ENCODE measurements around the gene FBXO10. TPM values are rescaled to one million over a fixed set of nuclear protein-coding genes. Genes with fewer than 3 reads are reported as not detected.

The FBXO10 gene
- total RNA-seq, 2 experiments from 2014 or later, result 0.81 to 2.3 TPM

- intact Hi-C loops (cut with DNase I, micrococcal nuclease), result loop anchor here in 1 of 2 experiments (5.0 kb wide), 1 partner anchor 50 kb away; no protein-coding TSS in a partner anchor
- Mint-ChIP-seq H3K9me3 (no peaks in the 10 kb centered on the region), H3K36me3 (ENCODE audit: low read depth) (no peaks in the 10 kb centered on the region), H3K4me1 (ENCODE audit: low read depth) (no peaks in the 10 kb centered on the region), H3K27me3 (peaks cover 15% of the 10 kb centered on the region), H3K27ac (no peak overlapping the region), H3K4me3 (no peak overlapping the region)
- Histone ChIP-seq H3K27ac (ENCODE audit: low read depth in 1 of 2, low read length in 2 of 2) (no peak overlapping the region), H3K4me1 (ENCODE audit: insufficient read depth, low read length) (peaks cover 3% of the 10 kb centered on the region), H3K9me3 (ENCODE audit: control insufficient read depth in 1 of 2, insufficient read depth in 1 of 2, low read length in 2 of 2) (no peaks in the 10 kb centered on the region), H3K36me3 (ENCODE audit: insufficient read depth, low read length) (no peaks in the 10 kb centered on the region), H3K27me3 (ENCODE audit: control insufficient read depth in 1 of 2, insufficient read depth in 2 of 2, low read length in 2 of 2) (no peaks in the 10 kb centered on the region), H3K4me3 (ENCODE audit: low read length) (no peak overlapping the region)
- DNase-seq (no peak), ATAC-seq (ENCODE audit: poor library complexity) (no peak)
- CTCF ChIA-PET, result no interaction called here
- POLR2A ChIA-PET, result no interaction called here
- no peak for TF ChIP-seq CTCF (IDR thresholded peaks at IDR 0.05)
These were observed 41.0 kb upstream of the FBXO10 start for GRCh38 chr9:37617161-37617560.

GRCh38 chr9:37611961-37612360, 35.8 kb upstream of the FBXO10 start:
- Mint-ChIP-seq H3K27ac (no peak overlapping the region), H3K4me3 (no peak overlapping the region), H3K9me3 (no peaks in the 10 kb centered on the region), H3K36me3 (ENCODE audit: low read depth) (no peaks in the 10 kb centered on the region), H3K27me3 (peaks cover 30% of the 10 kb centered on the region), H3K4me1 (ENCODE audit: low read depth) (no peaks in the 10 kb centered on the region)
- TF ChIP-seq CTCF (IDR thresholded peaks at IDR 0.05), result no peak
- intact Hi-C loops (cut with DNase I, micrococcal nuclease), result no loop called here
- ATAC-seq (ENCODE audit: poor library complexity) (no peak), DNase-seq (no peak)
- ChIA-PET CTCF (no interaction called here), POLR2A (no interaction called here)
- Histone ChIP-seq H3K4me3 (ENCODE audit: low read length) (no peak overlapping the region), H3K4me1 (ENCODE audit: insufficient read depth, low read length) (no peaks in the 10 kb centered on the region), H3K9me3 (ENCODE audit: control insufficient read depth in 1 of 2, insufficient read depth in 1 of 2, low read length in 2 of 2) (no peaks in the 10 kb centered on the region), H3K27ac (ENCODE audit: low read depth in 1 of 2, low read length in 2 of 2) (no peak overlapping the region), H3K36me3 (ENCODE audit: insufficient read depth, low read length) (no peaks in the 10 kb centered on the region), H3K27me3 (ENCODE audit: control insufficient read depth in 1 of 2, insufficient read depth in 2 of 2, low read length in 2 of 2) (no peaks in the 10 kb centered on the region)

GRCh38 chr9:37611014-37611413, 34.8 kb upstream of the FBXO10 start:
- ATAC-seq (ENCODE audit: poor library complexity), result no peak
- no peak for TF ChIP-seq CTCF (IDR thresholded peaks at IDR 0.05)
- CTCF ChIA-PET, result no interaction called here

More at GRCh38 chr9:37611014-37611413, 34.8 kb upstream of the FBXO10 start:
- DNase-seq, result no peak
- Histone ChIP-seq H3K27ac (ENCODE audit: low read depth in 1 of 2, low read length in 2 of 2) (no peak overlapping the region), H3K36me3 (ENCODE audit: insufficient read depth, low read length) (no peaks in the 10 kb centered on the region), H3K4me1 (ENCODE audit: insufficient read depth, low read length) (no peaks in the 10 kb centered on the region), H3K4me3 (ENCODE audit: low read length) (no peak overlapping the region), H3K9me3 (ENCODE audit: control insufficient read depth in 1 of 2, insufficient read depth in 1 of 2, low read length in 2 of 2) (no peaks in the 10 kb centered on the region), H3K27me3 (ENCODE audit: control insufficient read depth in 1 of 2, insufficient read depth in 2 of 2, low read length in 2 of 2) (no peaks in the 10 kb centered on the region)
- POLR2A ChIA-PET, result no interaction called here
- Mint-ChIP-seq H3K9me3 (no peaks in the 10 kb centered on the region), H3K27me3 (peaks cover 33% of the 10 kb centered on the region), H3K36me3 (ENCODE audit: low read depth) (no peaks in the 10 kb centered on the region), H3K4me1 (ENCODE audit: low read depth) (no peaks in the 10 kb centered on the region), H3K4me3 (no peak overlapping the region), H3K27ac (no peak overlapping the region)
- intact Hi-C loops (cut with DNase I, micrococcal nuclease), result no loop called here
